Liver (tissue), 9 donors: ENCODE measurements around the gene PACS1. TPM values are rescaled to one million over a fixed set of nuclear protein-coding genes. Genes with fewer than 3 reads are reported as not detected.

Source experiments
- DNase-seq: peaks from one replicate; pipeline ENCODE4 v3.0.0-alpha.2; 2017; ENCODE audit warnings: low spot score
- H3K27ac ChIP-seq, 2 donors: one replicate each; pipeline ENCODE4 v1.7.0; 2013; ENCODE audit warnings: inconsistent platforms in 2 of 2, low read length in 2 of 2, control low read depth in 1 of 2, low read depth in 1 of 2, mild to moderate bottlenecking in 1 of 2
- H3K27me3 ChIP-seq, 4 donors: one replicate each; pipeline versions ENCODE4 v1.6.1 to v1.7.0; 2013; ENCODE audit warnings: low read length in 3 of 4, inconsistent platforms in 1 of 4, mild to moderate bottlenecking in 1 of 4, moderate library complexity in 1 of 4; ENCODE audit not compliant: control insufficient read depth in 4 of 4, insufficient read depth in 4 of 4
- H3K36me3 ChIP-seq, 4 donors: one replicate each; pipeline versions ENCODE4 v1.6.1 to v1.7.0; 2013; ENCODE audit warnings: low read length in 3 of 4, mild to moderate bottlenecking in 3 of 4, low read depth in 1 of 4, moderate library complexity in 1 of 4; ENCODE audit not compliant: control insufficient read depth in 4 of 4, insufficient read depth in 3 of 4
- H3K4me1 ChIP-seq, 4 donors: one replicate each; pipeline versions ENCODE4 v1.6.1 to v1.7.0; 2013; ENCODE audit warnings: low read length in 3 of 4, mild to moderate bottlenecking in 3 of 4, moderate library complexity in 1 of 4; ENCODE audit not compliant: control insufficient read depth in 4 of 4, insufficient read depth in 4 of 4
- H3K4me3 ChIP-seq, 3 donors: one replicate each; pipeline versions ENCODE4 v1.6.1 to v1.7.0; 2013; ENCODE audit warnings: low read length in 3 of 3, control low read depth in 1 of 3, low read depth in 1 of 3, mild to moderate bottlenecking in 1 of 3
- H3K9ac ChIP-seq, 2 donors: one replicate each; pipeline ENCODE4 v1.7.0; 2013; ENCODE audit warnings: low read length in 2 of 2, mild to moderate bottlenecking in 2 of 2, moderate library complexity in 2 of 2, control low read depth in 1 of 2, low read depth in 1 of 2
- H3K9me3 ChIP-seq, 4 donors: one replicate each; pipeline versions ENCODE4 v1.6.1 to v1.7.0; 2013; ENCODE audit warnings: low read length in 3 of 4; ENCODE audit not compliant: control insufficient read depth in 4 of 4
- ATF3 ChIP-seq: IDR thresholded peaks from 2 replicates; pipeline ENCODE4 v1.6.1; 2016; ENCODE audit warnings: antibody characterized with exemption
- CTCF ChIP-seq: fragments of 150-350 bp; IDR thresholded peaks from 2 replicates; pipeline ENCODE4 v1.5.1; 2017; ENCODE audit warnings: improper control_type of control experiment, low read depth, low read length; ENCODE audit not compliant: missing input control
- EGR1 ChIP-seq, 2 donors: IDR thresholded peaks; 2 replicates each; pipeline ENCODE4 v1.6.1; 2016 to 2018; ENCODE audit warnings: antibody characterized with exemption in 2 of 2, low read depth in 2 of 2
- FOXA1 ChIP-seq: IDR thresholded peaks from 2 replicates; pipeline ENCODE4 v1.6.1; 2016; ENCODE audit warnings: antibody characterized with exemption
- FOXA2 ChIP-seq: IDR thresholded peaks from 2 replicates; pipeline ENCODE4 v1.6.1; 2016; ENCODE audit warnings: antibody characterized with exemption
- GABPA ChIP-seq, 2 donors: IDR thresholded peaks in 1 of 2; conservative IDR thresholded peaks in 1 of 2; 2 replicates each; pipeline ENCODE4 v1.6.1; 2016; ENCODE audit warnings: antibody characterized with exemption in 2 of 2, mild to moderate bottlenecking in 1 of 2, moderate library complexity in 1 of 2
- HNF4A ChIP-seq, 2 donors: conservative IDR thresholded peaks; 2 replicates each; pipeline ENCODE4 v1.6.1; 2016; ENCODE audit warnings: antibody characterized with exemption in 2 of 2, mild to moderate bottlenecking in 2 of 2
- HNF4G ChIP-seq: IDR thresholded peaks from 2 replicates; pipeline ENCODE4 v1.6.1; 2016; ENCODE audit warnings: antibody characterized with exemption
- JUND ChIP-seq, 2 donors: IDR thresholded peaks; 2 replicates each; pipeline ENCODE4 v1.6.1; 2016; ENCODE audit warnings: antibody characterized with exemption in 2 of 2
- MAX ChIP-seq: IDR thresholded peaks from 2 replicates; pipeline ENCODE4 v1.6.1; 2016; ENCODE audit warnings: antibody characterized with exemption
- NR2F2 ChIP-seq: IDR thresholded peaks from 2 replicates; pipeline ENCODE4 v1.6.1; 2016; ENCODE audit warnings: antibody characterized with exemption
- RAD21 ChIP-seq, 2 donors: IDR thresholded peaks; 2 replicates each; pipeline ENCODE4 v1.6.1; 2016; ENCODE audit warnings: antibody characterized with exemption in 2 of 2, mild to moderate bottlenecking in 2 of 2
- REST ChIP-seq: IDR thresholded peaks from 2 replicates; pipeline ENCODE4 v1.6.1; 2016; ENCODE audit warnings: antibody characterized with exemption, mild to moderate bottlenecking
- RXRA ChIP-seq, 2 donors: IDR thresholded peaks; 2 replicates each; pipeline ENCODE4 v1.6.1; 2017 to 2018; ENCODE audit warnings: antibody characterized with exemption in 2 of 2, mild to moderate bottlenecking in 1 of 2
- SP1 ChIP-seq: IDR thresholded peaks from 2 replicates; pipeline ENCODE4 v1.6.1; 2018; ENCODE audit warnings: antibody characterized with exemption, mild to moderate bottlenecking
- TAF1 ChIP-seq: conservative IDR thresholded peaks from 2 replicates; pipeline ENCODE4 v1.6.1; 2016; ENCODE audit warnings: antibody characterized with exemption, mild to moderate bottlenecking
- YY1 ChIP-seq: IDR thresholded peaks from 2 replicates; pipeline ENCODE4 v1.6.1; 2016; ENCODE audit warnings: antibody characterized with exemption, mild to moderate bottlenecking
- ZBTB33 ChIP-seq: IDR thresholded peaks from 2 replicates; pipeline ENCODE4 v1.6.1; 2016; ENCODE audit warnings: antibody characterized with exemption
- WGBS: extraction: QIAGEN DNeasy Blood & Tissue Kit; methylation state at CpG from one replicate; pipeline ENCODE4 v1.1.7; 2013; 5-methylcytosine and 5-hydroxymethylcytosine counted together
- polyA plus RNA-seq, 2 donors: library from polyadenylated mRNA; stranded (reverse) in 1 of 2; unstranded in 1 of 2; fragments of 200-250 nt in 1 of 2; fragments of >200 nt in 1 of 2; fragmentation: Nextera tagmentation in 1 of 2; extraction: Ambion mirVana in 1 of 2; gene quantifications; one replicate each; pipeline versions ENCODE4 v1.2.1 to v1.2.3, GENCODE V29; 2013 to 2015
- total RNA-seq, 2 donors: library from RNA; depleted of rRNA; stranded (reverse); fragments of >200 nt; gene quantifications; one replicate each; pipeline ENCODE4 v1.2.3, GENCODE V29; 2014
- donor health status: healthy.
- donor health status: healthy.
- donor health status: healthy.
- donor health status: healthy.
- donor health status: healthy.

Gene PACS1
- total and polyA plus RNA-seq, 4 donors, result 2.7 to 9.1 (median 7.3) TPM

- 64% methylated on average over 2 of the region's 2 CpGs for WGBS
Observed at GRCh38 chr11:66195867-66196266, 125.8 kb downstream of the PACS1 start.

More at GRCh38 chr11:66195867-66196266, 125.8 kb downstream of the PACS1 start:
- Histone ChIP-seq H3K27ac (no peak overlapping the region), H3K9me3 (no peaks in the 10 kb centered on the region), H3K4me1 (peaks cover 0 to 2% (median 0%) of the 10 kb centered on the region in 4 donors), H3K9ac (no peak overlapping the region), H3K36me3 (peaks cover 0 to 7% (median 3%) of the 10 kb centered on the region in 4 donors), H3K27me3 (no peaks in the 10 kb centered on the region), H3K4me3 (no peak overlapping the region)
- DNase-seq, result no peak
- peak; percentile 42 to 56 for TF ChIP-seq RXRA (IDR thresholded peaks at IDR 0.05)
- no peak for TF ChIP-seq GABPA (IDR thresholded peaks at IDR 0.05 in 1 of 2, conservative IDR thresholded peaks at IDR 0.05 in 1 of 2)
- no peak for TF ChIP-seq FOXA1
- no peak for TF ChIP-seq NR2F2
- TF ChIP-seq HNF4G, result no peak
- no peak for TF ChIP-seq YY1
- no peak for TF ChIP-seq ATF3
- peak; percentile 42 for TF ChIP-seq SP1
- no peak for TF ChIP-seq TAF1
- no peak for TF ChIP-seq EGR1 (IDR thresholded peaks at IDR 0.05; ENCODE audit: low read depth in 2 of 2)
- no peak for TF ChIP-seq ZBTB33
- TF ChIP-seq RAD21 (IDR thresholded peaks at IDR 0.05), result no peak
- TF ChIP-seq MAX, result no peak
- no peak for TF ChIP-seq CTCF
- TF ChIP-seq REST, result no peak
- TF ChIP-seq JUND (IDR thresholded peaks at IDR 0.05), result no peak
- peak; percentile 63 to 71 for TF ChIP-seq HNF4A (conservative IDR thresholded peaks at IDR 0.05)
- TF ChIP-seq FOXA2, result peak; percentile 18
